Endothelial cell (in vitro differentiated cells): ENCODE measurements around the gene CIPC. TPM values are rescaled to one million over a fixed set of nuclear protein-coding genes. Genes with fewer than 3 reads are reported as not detected.

Experiments used
- DNase-seq: peaks from one replicate; pipeline ENCODE4 v3.0.0; 2021; ENCODE audit warnings: low spot score
- H3K27ac Mint-ChIP-seq: one replicate; pipeline ENCODE4 v1.8.0; 2021; ENCODE audit warnings: mixed read lengths, inconsistent platforms; ENCODE audit not compliant: unreplicated experiment
- H3K27me3 Mint-ChIP-seq: one replicate; pipeline ENCODE4 v1.8.0; 2021; ENCODE audit warnings: mild to moderate bottlenecking, moderate library complexity, mixed read lengths, inconsistent platforms; ENCODE audit not compliant: unreplicated experiment
- H3K36me3 Mint-ChIP-seq: one replicate; pipeline ENCODE4 v1.8.0; 2021; ENCODE audit warnings: mild to moderate bottlenecking, low read depth, mixed read lengths, inconsistent platforms; ENCODE audit not compliant: unreplicated experiment
- H3K4me1 Mint-ChIP-seq: one replicate; pipeline ENCODE4 v1.8.0; 2021; ENCODE audit warnings: mild to moderate bottlenecking, mixed read lengths, inconsistent platforms; ENCODE audit not compliant: unreplicated experiment
- H3K4me3 Mint-ChIP-seq: one replicate; pipeline ENCODE4 v1.8.0; 2021; ENCODE audit warnings: mild to moderate bottlenecking, mixed read lengths, inconsistent platforms; ENCODE audit not compliant: unreplicated experiment
- H3K9me3 Mint-ChIP-seq: one replicate; pipeline ENCODE4 v1.8.0; 2021; ENCODE audit warnings: mixed read lengths, inconsistent platforms; ENCODE audit not compliant: unreplicated experiment
- total RNA-seq: library from RNA; stranded (reverse); fragmentation: NEBNext Ultra II Directional; extraction: Animal tissue kit (Norgen Biotek cat#: 25700); gene quantifications from one replicate; pipeline ENCODE4 v1.2.1, GENCODE V29; 2021; ENCODE audit not compliant: unreplicated experiment
- TF ChIP-seq, protein P1 (sequence below): fragments of 200-600 bp; sonication (generic); IDR thresholded peaks from one replicate; pipeline ENCODE4 v1.5.0; 2021; ENCODE audit warnings: antibody characterized with exemption; ENCODE audit not compliant: unreplicated experiment

CIPC gene
- total RNA-seq, 1 donor from 2014 or later = 42.4 TPM

DNA sequence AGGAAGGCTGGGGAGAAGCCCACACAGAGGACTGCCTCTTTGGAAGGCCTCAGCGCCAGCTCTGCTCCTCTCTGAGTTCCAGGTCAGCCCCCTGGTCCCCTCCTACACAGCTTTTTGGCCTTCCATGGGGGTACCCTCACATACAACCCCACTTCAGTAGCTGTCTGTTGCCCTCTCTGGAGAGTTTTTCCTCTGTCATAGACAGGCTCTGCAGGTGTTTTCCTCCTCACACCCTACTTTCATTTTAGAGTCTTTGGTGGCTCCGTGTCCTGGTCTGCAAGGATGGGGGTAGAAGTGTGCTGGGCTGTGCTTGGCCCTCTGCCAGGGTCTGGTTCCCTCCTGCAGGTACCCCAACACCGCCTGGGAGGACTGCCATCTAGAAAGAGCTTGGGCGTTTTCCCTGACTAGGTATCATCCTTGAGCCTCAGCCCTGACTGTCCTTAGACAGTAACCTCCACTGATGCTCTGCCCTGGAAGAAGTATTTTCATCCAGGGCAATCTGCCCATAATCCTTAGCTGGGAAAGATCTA is 28.5 kb downstream of the CIPC start:
- Mint-ChIP-seq H3K4me1 (peaks cover 34% of the 10 kb centered on the region), H3K36me3 (peaks cover 7% of the 10 kb centered on the region)

DNA sequence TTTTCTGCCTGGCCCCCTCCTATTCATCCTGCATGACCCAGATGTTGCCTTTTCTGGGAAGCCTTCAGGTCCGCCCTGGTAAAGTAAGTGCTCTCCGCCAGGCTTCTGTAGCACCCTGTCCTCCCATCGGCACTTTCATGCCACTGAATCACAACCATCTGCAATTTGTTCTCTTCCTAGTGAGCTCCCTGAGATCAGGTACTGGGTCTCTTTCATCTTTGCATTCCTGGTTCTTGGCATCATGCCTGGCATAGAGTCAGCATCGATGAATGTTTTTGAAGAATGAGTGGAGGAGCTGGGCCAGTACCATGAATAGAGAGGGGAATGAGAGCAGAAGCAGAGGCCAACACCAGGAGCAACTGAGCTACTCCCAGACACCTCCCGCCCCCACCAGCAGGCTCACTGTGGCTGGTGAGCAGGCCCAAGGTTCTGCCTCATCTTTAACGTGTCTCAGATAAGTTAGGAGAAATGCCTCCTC is 30.4 kb downstream of the CIPC start:
- TF ChIP-seq, protein P1, sequence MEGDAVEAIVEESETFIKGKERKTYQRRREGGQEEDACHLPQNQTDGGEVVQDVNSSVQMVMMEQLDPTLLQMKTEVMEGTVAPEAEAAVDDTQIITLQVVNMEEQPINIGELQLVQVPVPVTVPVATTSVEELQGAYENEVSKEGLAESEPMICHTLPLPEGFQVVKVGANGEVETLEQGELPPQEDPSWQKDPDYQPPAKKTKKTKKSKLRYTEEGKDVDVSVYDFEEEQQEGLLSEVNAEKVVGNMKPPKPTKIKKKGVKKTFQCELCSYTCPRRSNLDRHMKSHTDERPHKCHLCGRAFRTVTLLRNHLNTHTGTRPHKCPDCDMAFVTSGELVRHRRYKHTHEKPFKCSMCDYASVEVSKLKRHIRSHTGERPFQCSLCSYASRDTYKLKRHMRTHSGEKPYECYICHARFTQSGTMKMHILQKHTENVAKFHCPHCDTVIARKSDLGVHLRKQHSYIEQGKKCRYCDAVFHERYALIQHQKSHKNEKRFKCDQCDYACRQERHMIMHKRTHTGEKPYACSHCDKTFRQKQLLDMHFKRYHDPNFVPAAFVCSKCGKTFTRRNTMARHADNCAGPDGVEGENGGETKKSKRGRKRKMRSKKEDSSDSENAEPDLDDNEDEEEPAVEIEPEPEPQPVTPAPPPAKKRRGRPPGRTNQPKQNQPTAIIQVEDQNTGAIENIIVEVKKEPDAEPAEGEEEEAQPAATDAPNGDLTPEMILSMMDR = no peak
- Mint-ChIP-seq H3K36me3 (peaks cover 23% of the 10 kb centered on the region), H3K9me3 (no peaks in the 10 kb centered on the region), H3K27me3 (peaks cover 16% of the 10 kb centered on the region), H3K27ac (no peak overlapping the region), H3K4me3 (no peak overlapping the region), H3K4me1 (peaks cover 22% of the 10 kb centered on the region)
- no peak for DNase-seq

More for the DNA sequence above, 28.5 kb downstream of the CIPC start:
- no peak overlapping the region for H3K4me3 Mint-ChIP-seq
- TF ChIP-seq, protein P1 = no peak
- DNase-seq = no peak
- H3K9me3 Mint-ChIP-seq = no peaks in the 10 kb centered on the region
- peaks cover 15% of the 10 kb centered on the region for H3K27me3 Mint-ChIP-seq
- H3K27ac Mint-ChIP-seq = no peak overlapping the region

DNA sequence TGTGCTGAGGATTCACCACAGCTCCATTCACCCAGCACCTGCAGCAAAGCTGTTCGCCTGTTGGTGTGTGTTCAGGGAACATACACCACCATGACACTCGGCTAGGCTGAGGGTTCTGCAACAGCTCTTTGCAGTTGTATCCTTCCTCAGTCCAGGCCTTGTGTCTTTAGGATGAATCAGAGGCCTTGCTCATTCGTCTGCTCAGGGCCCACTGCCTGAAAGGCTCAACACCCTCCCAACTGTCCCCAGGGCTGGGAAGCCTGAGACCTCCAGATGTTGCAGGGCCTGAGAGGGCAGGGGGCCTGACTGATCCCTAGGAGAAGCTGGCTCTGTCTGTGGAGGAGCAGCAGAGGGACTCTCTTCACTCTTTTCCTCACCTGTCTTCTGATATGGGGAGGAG is 32.3 kb downstream of the CIPC start:
- H3K4me3 Mint-ChIP-seq = no peak overlapping the region
- H3K4me1 Mint-ChIP-seq = peaks cover 10% of the 10 kb centered on the region
- DNase-seq = no peak
- no peak overlapping the region for H3K27ac Mint-ChIP-seq
- peaks cover 25% of the 10 kb centered on the region for H3K36me3 Mint-ChIP-seq
- H3K9me3 Mint-ChIP-seq = no peaks in the 10 kb centered on the region
- TF ChIP-seq, protein P1 = no peak
- peaks cover 16% of the 10 kb centered on the region for H3K27me3 Mint-ChIP-seq

DNA sequence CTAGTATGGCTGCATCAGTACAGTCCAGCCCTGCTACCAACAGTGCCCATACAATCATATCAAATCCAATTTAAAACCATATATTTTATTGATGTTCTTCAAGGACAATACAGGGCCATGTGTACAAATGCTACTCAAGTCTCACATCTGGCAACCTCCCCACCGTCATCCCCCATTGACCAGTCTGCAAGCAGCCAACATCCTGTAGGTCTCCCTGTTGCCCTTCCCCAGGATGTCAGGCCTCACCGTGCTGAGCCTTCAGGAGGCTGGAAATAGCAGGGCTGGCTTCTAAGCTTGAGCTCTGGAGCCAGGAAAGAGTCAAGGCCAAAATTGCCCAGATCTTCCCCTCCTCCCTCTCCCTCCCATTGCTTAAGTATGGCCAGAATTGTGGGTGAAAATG is 33.1 kb downstream of the CIPC start:
- no peak overlapping the region for H3K4me3 Mint-ChIP-seq
- H3K36me3 Mint-ChIP-seq = peaks cover 25% of the 10 kb centered on the region
- H3K9me3 Mint-ChIP-seq = no peaks in the 10 kb centered on the region
- peaks cover 7% of the 10 kb centered on the region for H3K4me1 Mint-ChIP-seq
- no peak for DNase-seq
- peaks cover 13% of the 10 kb centered on the region for H3K27me3 Mint-ChIP-seq
- H3K27ac Mint-ChIP-seq = no peak overlapping the region
- TF ChIP-seq, protein P1 = no peak

DNA sequence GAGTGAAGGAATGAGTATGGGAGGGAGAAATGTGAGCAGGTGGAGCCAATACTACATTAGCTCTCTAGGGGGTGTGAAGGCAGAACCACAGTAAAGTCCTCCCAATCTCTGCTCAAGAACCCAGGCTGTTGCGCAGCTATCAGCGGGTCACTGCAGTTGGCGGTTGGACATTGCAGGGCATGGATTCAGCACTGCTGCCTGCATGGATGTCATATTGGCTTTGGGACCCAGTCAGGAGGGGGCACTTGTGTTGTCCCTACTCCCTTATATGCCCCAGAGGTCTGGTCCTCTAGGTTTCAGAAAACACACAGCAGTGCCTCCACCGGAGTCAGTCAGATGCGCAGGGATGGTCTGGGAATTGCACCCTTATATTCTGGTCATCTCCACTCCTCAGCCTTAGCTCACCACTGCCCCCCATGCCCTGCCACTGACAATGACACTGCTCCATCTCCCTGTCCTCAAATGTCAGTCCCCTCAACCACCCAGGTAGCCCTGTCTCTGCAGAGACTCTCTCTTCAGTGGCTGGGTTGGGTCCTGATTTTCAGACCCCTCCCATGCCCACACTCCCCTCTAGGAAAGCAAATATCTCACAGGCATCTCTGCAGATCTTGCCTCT is 33.9 kb downstream of the CIPC start:
- no peak overlapping the region for H3K27ac Mint-ChIP-seq
- TF ChIP-seq, protein P1 = no peak
- H3K4me3 Mint-ChIP-seq = peak overlapping the region; percentile 49
- H3K4me1 Mint-ChIP-seq = peaks cover 7% of the 10 kb centered on the region
- DNase-seq = no peak
- peaks cover 8% of the 10 kb centered on the region for H3K27me3 Mint-ChIP-seq
- no peaks in the 10 kb centered on the region for H3K9me3 Mint-ChIP-seq
- H3K36me3 Mint-ChIP-seq = peaks cover 25% of the 10 kb centered on the region
